Measurements from ENCODE around the gene LCN10.

- no peak for TF ChIP-seq CTCF (IDR thresholded peaks at IDR 0.05)
- TF ChIP-seq EP300 (IDR thresholded peaks at IDR 0.05), result no peak
Observed at GRCh38 chr9:136745389-136746154, 2.8 kb upstream of the LCN10 start.

All from upper lobe of left lung (tissue), 4 donors.